SK-N-MC (cell line): ENCODE results near the gene GPRIN1.

Experiments used
- EZH2 ChIP-seq: fragments of 200-600 bp; sonication (generic); IDR thresholded peaks from one replicate; pipeline ENCODE4 v1.6.1; 2017; ENCODE audit warnings: antibody characterized with exemption
- FOXP2 ChIP-seq: optimal IDR thresholded peaks from 2 replicates; pipeline ENCODE3; 2011; ENCODE audit warnings: mild to moderate bottlenecking, moderate library complexity; ENCODE audit not compliant: insufficient read depth; ENCODE audit errors: extremely low read length, control extremely low read depth
- POLR2AphosphoS5 ChIP-seq: IDR thresholded peaks from 2 replicates; pipeline ENCODE4 v1.6.1; 2012; ENCODE audit warnings: mild to moderate bottlenecking, low read depth, low read length, borderline replicate concordance

- no peak for TF ChIP-seq EZH2
- no peak for TF ChIP-seq FOXP2
- TF ChIP-seq POLR2AphosphoS5, result no peak
Measured at GRCh38 chr5:176614805-176615478, 5.0 kb upstream of the GPRIN1 start.
